Testis (tissue), 2 donors: Measurements from ENCODE around the gene FBXW4.

ENCODE experiments used
- POLR2A ChIP-seq: fragments of 450-650 bp; IDR thresholded peaks from one replicate; pipeline ENCODE4 v1.6.1; 2017; ENCODE audit warnings: antibody characterized with exemption, mild to moderate bottlenecking, moderate library complexity
- TF ChIP-seq, protein P1 (sequence below), 3 experiments: fragments of 450-650 bp in 2 of 3; fragments of 200-600 bp in 1 of 3; sonication (generic) in 1 of 3; IDR thresholded peaks; one replicate each; pipeline ENCODE4 v1.5.1; 2016 to 2019; ENCODE audit warnings: antibody characterized with exemption in 3 of 3, mild to moderate bottlenecking in 2 of 3, moderate library complexity in 1 of 3

- TF ChIP-seq, protein P1, sequence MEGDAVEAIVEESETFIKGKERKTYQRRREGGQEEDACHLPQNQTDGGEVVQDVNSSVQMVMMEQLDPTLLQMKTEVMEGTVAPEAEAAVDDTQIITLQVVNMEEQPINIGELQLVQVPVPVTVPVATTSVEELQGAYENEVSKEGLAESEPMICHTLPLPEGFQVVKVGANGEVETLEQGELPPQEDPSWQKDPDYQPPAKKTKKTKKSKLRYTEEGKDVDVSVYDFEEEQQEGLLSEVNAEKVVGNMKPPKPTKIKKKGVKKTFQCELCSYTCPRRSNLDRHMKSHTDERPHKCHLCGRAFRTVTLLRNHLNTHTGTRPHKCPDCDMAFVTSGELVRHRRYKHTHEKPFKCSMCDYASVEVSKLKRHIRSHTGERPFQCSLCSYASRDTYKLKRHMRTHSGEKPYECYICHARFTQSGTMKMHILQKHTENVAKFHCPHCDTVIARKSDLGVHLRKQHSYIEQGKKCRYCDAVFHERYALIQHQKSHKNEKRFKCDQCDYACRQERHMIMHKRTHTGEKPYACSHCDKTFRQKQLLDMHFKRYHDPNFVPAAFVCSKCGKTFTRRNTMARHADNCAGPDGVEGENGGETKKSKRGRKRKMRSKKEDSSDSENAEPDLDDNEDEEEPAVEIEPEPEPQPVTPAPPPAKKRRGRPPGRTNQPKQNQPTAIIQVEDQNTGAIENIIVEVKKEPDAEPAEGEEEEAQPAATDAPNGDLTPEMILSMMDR (IDR thresholded peaks at IDR 0.05), result no peak
- no peak for TF ChIP-seq POLR2A
Measured at GRCh38 chr10:101655570-101655969, 39.4 kb downstream of the FBXW4 start.
